ENCODE results near the gene DNAJB8. TPM values are rescaled to one million over a fixed set of nuclear protein-coding genes. Genes with fewer than 3 reads are reported as not detected.

DNAJB8 gene
- total RNA-seq, 2 experiments from 2014 or later: not detected

DNA sequence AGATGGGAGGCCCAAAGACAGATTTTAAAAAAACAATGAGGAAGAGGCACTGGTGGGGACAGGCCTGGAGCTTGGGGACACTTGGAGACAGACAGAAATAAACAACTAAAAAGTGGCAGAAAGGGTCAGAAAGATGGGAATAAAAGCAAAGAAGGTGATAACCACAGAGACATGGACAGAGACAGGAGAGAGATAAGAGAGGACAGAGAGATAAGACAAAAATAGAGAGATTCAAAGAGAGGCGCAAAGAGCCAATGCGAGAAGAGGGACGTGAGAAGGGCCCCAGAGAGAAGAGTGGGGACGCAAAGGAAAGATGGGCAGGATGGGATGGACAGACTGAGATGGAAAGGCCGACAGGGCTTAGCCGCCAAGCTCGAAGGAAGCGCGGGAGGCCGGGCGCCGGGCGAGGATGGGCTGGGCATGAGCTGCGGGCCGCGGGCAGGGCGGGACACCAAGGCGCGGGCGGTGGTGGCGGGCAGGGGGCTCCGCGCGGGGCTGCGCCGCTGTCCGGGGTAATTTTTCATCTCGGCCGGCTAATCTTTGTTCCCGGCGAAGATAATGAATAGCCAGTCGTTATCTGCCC, 29.4 kb upstream of the DNAJB8 start:
- CTCF ChIA-PET: interaction anchor here (0.6 to 2.5 kb wide), 6 partner anchors 8 to 447 kb away, joined by 3 to 16 read pairs (median 4); no protein-coding TSS in a partner anchor
- POLR2A ChIA-PET: no interaction called here

DNA sequence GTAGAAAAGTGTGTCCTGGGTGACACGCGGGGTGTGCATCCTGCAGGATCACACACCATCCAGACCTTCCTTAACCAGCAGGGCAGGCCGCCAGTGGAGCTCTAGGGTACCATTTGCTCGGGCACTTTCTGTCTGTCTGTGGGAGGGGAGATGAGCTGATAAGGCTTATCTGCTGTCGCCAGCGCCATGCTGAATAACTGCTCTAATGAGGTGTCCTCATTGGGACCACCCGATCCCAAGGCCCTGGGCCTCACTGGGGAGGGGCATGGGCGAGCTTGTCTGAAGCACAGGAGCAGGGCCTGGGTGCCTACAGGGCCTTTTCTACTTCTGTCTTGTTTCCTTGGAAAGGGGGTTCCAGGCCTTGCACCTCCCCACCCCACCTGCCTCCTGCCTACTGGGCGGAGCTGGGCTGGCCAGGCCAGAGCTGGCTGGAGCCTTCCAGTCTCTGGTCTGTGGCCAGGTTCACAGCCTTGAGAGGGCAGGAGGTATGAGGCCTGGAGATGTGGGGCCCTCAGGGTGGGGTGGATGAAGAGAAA, 28.8 kb upstream of the DNAJB8 start:
- POLR2A ChIA-PET: no interaction called here
- CTCF ChIA-PET: interaction anchor here (0.6 to 1.2 kb wide), 3 partner anchors 70 to 446 kb away, joined by 3 to 5 read pairs (median 4); no protein-coding TSS in a partner anchor

DNA sequence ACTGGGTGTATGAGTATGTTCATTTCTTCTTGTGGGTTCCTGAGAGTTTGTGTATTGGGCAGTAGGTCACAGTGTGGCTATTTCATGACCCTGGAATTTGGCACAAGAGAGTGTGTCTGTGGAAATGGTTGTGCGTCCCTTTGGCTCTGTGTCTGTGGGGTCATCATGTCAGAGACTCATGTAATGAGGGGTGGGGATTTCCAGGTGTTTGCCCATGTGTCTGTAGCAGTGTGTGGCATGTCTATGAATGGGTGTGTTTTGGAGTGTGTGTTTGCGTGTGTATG, 27.6 kb upstream of the DNAJB8 start:
- CTCF ChIA-PET: no interaction called here
- POLR2A ChIA-PET: no interaction called here

DNA sequence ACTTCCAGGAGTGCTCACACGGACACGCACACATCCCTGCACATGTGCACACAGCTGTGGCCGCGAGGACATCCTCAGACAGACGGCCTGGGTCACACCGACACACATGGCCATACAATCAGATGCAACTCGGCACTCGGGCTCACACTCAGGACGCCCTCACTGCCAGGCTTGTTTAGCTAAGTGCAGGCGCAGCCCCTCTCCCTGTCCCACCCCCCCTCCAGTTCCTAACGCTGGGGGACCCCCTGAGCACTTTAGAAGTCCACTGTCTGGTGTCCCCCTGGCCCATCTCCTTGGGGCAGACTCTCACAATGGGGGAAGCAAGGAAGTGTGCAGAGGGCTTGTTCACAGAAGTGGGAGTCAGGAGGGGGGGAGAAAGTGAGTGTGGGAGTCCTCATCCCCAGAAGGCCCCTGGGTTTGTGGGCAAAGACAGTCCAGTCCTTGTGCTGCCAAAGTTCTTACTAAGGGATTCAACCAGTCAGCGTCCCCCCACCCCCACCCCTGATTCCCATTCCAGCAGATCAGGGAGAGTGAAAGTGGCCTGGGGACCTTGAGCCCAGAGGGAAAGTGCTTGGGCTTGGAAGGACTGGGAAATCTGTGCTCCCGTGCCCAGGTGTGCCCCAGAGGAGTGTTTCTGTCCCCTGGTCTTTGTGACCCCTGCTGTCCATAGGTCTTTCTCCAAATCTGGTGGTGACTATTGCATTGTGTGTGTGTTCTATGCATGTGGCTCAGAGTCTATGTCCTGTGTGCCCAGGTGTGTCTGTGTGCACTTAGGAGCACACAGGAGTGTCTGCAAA, 27.1 kb upstream of the DNAJB8 start:
- CTCF ChIA-PET: interaction anchor here (0.9 kb wide), 1 partner anchor 68 kb away, joined by 3 read pairs; no protein-coding TSS in a partner anchor
- POLR2A ChIA-PET: no interaction called here

DNA sequence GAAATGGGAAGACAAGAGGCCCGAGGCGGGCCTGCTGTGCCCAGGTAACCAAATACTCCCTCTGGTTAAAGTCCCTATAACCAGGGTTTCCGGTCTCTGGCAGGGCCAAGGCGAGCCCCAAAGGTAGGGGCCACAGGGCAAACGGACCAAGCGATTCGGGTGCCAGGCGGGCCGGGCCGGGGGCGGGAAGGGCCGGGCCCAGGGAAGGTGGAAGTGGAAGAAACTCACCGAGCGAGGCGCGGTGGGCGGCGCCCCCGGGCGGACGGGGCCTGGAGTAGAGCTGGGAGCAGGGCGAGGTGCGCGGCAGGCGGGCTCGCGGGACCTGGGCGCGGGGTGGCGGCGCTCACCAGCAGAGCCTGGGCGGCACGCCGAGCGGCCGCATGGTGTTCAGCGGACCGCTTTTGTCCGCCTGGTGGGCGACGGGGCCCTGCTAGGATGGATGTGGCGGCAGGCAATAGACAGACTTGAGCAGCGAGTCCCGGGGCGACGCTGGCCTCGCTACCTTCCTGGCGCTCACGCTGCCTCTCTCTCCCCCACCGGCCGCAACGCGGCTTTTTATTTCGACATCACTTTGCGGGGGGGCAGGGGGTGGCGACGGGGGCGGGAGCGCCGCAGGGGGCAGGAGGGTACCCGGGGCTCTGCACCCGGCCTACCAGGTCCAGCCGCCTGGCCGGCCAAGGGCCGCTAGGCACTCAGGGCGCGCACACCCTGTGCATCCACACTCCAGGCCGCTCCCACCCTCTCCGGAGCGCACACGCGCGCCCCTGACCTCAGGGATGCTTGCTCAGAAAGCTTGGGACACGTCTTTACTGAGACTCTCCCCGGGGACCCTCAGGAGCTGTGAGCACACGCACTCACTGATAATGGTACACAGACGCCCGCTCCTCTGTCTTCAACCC, 26.2 kb upstream of the DNAJB8 start, which contains the start of gene GATA2:
GATA2 (minus strand) TSS at position 531 of the 899 bp plus-strand sequence. CDS start 6,170 bp downstream, outside the sequence.
- ChIA-PET CTCF (interaction anchor here (0.9 kb wide), 1 partner anchor 67 kb away, joined by 3 read pairs; no protein-coding TSS in a partner anchor), POLR2A (no interaction called here)

DNA sequence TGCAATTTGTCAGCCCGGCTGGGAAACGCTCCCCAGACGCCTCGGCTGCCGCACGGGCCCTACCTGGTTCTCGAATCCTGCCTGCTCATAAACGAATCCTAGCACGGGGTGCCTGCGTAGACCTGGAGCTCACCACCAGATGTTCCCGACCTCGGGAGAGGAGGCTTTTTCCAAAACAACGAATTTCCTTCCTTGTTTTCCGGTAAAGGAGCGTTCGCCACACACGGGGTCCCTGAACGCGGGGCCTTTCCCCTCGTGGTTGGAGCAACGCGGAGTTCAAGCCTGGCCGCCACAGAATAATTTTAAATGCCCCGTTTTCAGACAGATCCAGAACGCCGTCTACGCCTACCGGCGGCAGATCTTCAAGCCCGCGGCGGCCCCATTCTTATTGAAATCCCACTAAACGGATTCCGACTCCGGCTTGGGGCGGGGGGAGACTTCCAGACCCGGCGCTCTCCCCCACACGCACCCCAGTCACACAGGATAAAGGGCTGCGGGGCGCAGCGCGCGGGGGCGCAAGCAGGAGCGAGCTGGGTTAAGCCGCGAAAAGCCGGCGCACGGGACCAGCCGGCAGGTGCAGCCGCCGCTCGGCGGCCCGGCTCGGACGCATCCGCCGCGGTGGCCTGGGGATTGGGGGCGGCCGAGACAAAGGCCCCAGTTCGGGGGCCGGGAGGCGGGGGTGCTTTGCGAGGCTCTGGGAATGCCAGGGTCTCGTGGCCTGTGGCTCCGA, 25.4 kb upstream of the DNAJB8 start:
- CTCF ChIA-PET: no interaction called here
- POLR2A ChIA-PET: no interaction called here

DNA sequence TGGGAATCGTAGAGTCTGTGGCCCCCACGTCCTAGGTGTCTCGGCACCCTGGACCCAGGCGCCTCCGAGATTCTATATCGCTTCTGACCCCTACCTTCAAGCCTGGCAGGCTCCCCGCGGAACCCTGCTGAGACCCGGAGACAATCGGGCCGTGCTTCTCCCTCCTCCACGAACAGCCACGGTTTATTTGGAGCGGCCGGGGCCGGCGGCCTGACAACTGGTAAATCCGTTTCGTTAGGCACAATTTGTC, 24.9 kb upstream of the DNAJB8 start:
- POLR2A ChIA-PET: no interaction called here

DNA sequence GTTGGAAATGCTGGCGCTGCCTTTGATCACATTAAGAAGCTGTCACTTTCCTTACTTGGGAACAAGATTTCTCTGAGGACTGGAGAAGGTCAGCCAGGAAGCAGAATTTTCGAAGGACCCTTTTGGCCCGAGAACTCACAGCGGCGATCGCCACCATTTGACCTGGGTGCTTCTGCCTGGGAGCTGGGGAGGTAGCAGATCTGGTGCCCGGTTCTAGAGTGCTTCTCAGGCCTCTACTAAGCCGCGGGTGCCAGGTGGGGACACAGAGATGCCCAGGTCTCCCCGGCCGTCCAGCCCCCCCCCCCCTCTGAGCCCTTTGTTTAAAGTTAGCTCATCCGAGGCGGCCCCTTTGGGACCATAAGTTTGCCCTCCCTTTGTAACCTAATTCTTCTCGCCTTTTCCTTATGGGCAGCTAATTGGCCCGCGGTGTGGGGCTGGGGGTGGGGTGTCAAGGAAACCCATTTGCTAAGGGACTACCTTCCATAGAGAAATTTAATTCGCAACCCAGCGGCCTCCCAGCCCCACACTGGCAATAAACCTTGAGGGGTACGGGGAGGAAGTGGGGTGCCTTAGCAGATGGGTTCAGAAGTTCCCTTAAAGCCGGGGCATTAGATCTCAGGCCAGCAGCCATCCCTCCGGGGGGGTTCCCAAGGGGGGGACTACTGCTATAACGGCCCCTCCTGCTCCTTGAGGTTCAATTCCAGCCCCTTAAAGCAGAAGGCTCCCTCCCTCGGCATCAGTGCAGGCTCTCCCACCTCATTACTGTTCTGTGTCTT, 24.4 kb upstream of the DNAJB8 start:
- POLR2A ChIA-PET: no interaction called here
- CTCF ChIA-PET: interaction anchor here (0.9 to 1.3 kb wide), 2 partner anchors 43 to 355 kb away, joined by 3 read pairs; no protein-coding TSS in a partner anchor

More for the DNA sequence above, 24.9 kb upstream of the DNAJB8 start:
- CTCF ChIA-PET: interaction anchor here (0.9 kb wide), 1 partner anchor 354 kb away, joined by 3 read pairs; no protein-coding TSS in a partner anchor

DNA sequence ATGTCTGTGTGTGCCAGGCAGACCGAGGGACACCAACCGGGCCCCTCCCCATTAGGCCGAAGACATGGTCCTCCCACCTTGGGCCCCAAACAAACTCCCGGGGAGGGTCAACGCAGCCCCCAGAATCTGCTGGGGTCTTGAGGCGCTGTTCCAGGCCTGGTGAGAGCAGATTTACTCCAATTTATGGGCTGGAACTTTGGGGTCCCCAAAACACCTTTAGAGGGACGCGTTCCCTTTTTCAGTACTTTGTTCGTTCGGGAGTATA, 23.9 kb upstream of the DNAJB8 start:
- CTCF ChIA-PET: interaction anchor here (1.3 kb wide), 1 partner anchor 43 kb away, joined by 3 read pairs; no protein-coding TSS in a partner anchor
- POLR2A ChIA-PET: no interaction called here

DNA sequence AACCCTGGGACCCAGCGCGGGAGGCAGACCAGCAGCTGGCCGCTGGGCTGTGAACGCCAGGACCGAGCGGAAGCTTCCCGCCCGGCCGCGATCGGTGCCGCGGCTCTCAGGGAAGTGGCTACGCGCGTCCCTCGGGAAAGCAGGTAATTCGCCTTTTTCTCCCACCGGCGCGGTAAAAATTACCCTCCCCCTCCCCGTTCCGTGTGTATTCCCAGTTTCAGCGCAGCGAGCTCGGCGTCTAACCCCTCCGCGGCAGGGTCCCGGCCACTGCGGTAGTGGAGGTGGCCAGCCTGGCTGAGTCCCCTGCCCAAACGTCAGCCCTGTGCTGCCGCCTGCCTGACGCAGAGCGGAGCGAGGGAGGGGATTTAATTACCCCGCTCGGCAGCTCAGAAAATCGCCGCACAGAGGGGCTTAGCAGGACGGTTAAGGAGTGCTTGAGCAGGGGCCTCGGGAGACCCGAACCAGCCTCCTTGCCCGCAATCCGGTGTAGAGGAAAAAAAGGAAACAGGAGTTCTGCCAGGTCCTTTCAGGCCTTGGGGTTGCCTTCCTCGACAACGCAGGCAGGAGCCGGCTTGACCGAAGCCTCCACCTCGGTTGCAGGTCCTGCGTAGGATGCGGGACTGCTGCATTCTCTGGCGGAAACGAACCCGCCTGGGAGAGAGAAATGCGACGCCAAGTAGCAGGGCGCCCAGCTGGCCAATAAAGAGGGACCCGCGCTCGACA, 23.4 kb upstream of the DNAJB8 start:
- ChIA-PET CTCF (interaction anchor here (0.6 to 2.7 kb wide), 5 partner anchors 11 to 416 kb away, joined by 3 to 15 read pairs (median 3); no protein-coding TSS in a partner anchor), POLR2A (no interaction called here)

DNA sequence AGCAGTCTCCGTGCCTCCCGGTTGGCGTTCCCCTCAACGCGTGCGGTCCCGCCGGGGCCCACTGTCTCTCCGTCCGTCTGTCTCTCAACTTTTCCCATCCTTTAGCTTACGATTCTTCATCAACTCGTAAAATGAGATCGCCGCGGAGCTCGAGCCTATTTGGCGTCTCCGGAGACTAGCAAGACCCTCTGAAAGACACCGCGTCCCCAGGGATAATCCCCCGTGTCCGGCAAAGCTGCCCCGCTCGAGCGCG, 22.9 kb upstream of the DNAJB8 start:
- ChIA-PET CTCF (interaction anchor here (0.6 to 2.7 kb wide), 4 partner anchors 10 to 415 kb away, joined by 3 to 15 read pairs (median 3); no protein-coding TSS in a partner anchor), POLR2A (no interaction called here)

DNA sequence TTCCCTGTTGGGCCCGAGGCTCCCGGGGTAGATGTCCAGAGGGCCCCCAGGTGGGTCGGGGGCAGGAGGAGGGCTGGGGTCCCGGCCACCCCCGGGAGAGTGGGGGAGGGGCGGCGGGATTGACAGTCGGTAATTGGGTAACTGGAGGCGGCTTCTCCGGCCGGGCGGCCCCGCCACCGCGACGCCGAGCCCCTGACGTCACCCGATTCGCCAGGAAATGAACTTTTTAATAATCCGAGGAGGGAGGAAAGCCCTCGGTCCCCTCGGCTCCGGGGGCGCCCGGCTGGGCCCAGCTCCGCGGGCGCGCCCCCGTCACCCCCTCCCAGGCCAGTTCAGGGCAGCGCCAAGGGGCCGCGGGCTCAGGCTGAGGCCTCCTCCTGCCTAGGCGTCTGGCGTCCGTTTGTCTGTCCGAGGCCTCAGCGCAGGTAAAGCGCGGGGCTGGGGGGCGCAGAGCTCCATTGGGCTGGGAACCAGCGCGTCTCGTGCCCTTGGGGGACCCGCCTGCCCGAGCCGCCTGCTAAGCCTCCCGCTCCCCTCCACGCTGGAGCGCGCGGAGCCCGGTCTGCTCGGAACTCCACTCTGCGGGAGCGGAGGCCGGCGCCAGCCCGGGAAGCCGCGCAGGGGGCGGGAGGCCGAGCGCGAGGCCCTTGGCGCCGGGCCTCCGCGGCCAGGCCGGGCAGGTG, 22.4 kb upstream of the DNAJB8 start:
- ChIA-PET CTCF (interaction anchor here (0.6 to 2.7 kb wide), 5 partner anchors 8 to 415 kb away, joined by 3 to 15 read pairs (median 3); no protein-coding TSS in a partner anchor), POLR2A (no interaction called here)

DNA sequence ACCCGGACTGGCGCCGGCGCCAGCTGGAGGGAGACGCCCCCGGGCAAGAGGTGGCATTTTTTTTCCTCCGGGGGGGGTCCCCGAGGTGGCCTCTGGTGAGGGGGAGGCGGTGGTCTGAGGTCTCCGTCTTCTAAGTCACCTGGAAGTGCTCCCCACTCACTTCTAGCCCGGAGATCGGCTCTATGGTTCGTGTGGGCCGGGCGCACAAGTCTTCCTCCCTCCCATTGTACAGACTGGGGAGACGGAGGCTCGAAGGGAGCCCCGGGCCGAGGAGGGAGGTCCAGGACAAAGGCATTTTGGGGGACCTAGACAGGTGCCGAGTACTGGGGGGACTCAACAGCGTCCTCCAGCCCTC, 21.9 kb upstream of the DNAJB8 start:
- POLR2A ChIA-PET: no interaction called here

DNA sequence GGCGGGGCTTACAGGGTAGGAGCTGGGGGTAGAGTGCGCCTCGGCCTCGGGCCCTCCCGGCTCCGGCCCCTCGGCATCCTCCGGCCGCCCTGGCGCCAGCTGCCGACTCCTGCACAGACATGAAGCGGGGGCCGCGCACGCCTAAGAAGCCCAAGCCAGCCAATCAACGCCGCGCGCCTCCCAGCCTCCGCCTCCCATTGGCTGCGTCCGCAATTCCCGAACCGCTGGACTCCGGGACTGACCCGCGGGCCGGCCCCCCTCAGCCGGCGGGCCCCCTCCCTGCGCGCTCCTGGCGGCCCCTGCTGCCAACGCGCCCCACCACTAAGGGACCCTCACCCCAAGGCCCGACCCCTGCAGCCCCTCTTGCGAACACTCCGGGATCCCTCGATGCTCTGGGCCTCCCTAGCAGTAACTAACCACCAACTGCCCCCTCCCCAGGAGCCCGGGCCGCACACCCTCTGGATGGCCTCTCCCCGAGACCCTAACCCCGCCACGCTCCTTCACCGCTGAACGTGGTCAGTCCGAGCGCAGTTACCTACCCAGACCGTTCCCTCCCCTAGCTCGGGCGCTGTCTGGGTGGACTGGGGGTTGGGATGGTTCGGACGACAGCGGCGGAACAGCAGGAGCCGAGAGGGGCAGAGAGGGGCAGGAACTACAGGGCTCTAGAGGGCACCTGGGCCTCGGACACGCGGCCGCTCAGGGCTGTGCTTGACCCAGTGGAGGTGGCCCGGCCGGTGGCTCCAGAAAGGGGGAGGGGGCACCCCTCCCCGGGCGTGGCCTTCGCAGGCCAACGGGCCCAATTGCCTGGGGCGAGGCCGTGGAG, 21.3 kb upstream of the DNAJB8 start:
- ChIA-PET POLR2A (no interaction called here), CTCF (interaction anchor here (1.5 to 2.7 kb wide), 2 partner anchors 9 to 62 kb away, joined by 3 to 15 read pairs; no protein-coding TSS in a partner anchor)

More for the DNA sequence above, 21.9 kb upstream of the DNAJB8 start:
- CTCF ChIA-PET: interaction anchor here (1.3 to 2.7 kb wide), 3 partner anchors 8 to 63 kb away, joined by 3 to 15 read pairs (median 3); no protein-coding TSS in a partner anchor

DNA sequence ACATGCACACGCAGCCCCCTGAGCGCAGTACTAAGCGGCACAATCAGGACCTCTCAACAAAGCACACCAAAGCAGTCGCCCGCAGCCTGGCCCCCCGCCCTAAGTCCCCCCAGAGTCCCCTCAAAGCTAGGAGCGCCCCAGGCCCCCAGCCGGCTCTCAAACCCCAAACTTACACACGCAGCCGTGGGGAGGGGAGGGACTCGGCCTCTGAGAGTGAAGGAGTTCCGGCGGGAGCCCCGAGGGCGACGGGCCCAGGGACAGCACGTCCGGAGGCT, 20.8 kb upstream of the DNAJB8 start:
- CTCF ChIA-PET: interaction anchor here (1.5 kb wide), 1 partner anchor 10 kb away, joined by 3 read pairs; no protein-coding TSS in a partner anchor

DNA sequence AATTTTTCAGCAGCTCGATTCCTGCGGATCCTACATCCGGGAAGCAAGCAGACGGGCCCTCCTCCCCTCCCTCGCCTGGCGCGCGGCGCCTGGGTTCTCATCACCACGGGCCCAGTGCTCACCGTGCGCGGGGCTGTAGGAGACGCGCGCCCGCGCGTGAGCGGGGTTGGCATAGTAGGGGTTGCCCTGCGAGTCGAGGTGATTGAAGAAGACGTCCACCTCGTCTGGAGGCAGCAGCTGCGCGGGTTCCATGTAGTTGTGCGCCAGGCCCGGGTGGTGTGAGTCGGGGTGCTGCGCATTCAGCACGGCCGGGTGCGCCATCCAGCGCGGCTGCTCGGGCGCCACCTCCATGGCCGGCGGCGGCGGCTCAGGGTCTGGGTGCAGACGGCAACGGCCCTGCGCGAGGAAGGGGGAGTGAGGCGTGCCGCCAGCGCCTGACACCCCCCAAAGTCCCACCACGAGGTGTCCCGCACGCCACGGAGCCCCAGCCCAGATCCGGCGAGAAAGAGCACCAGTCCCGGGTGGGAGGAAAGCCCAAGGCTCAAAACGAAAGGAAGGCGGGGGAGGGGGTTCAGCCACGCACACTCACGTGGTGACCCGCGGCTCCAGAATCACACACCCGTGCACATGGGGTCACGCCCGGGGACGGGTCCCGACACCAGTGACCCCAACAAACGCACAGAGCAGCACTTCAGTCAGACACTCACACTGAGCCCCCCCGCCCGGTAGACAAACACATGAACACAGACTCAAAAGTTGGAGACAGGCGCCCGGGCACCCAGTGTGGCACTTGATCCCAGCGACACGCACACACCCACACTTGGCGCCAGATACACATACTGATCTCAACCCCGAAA, 20.2 kb upstream of the DNAJB8 start:
- ChIA-PET CTCF (interaction anchor here (1.3 kb wide), 1 partner anchor 40 kb away, joined by 3 read pairs; no protein-coding TSS in a partner anchor), POLR2A (no interaction called here)

More for the DNA sequence above, 20.8 kb upstream of the DNAJB8 start:
- POLR2A ChIA-PET: no interaction called here

Data from activated CD8-positive, alpha-beta memory T cell treated with anti-CD3 and anti-CD28 coated beads for 36 hours (primary cell).